ENCODE results near the gene DNASE1L2. TPM values are rescaled to one million over a fixed set of nuclear protein-coding genes. Genes with fewer than 3 reads are reported as not detected.
"Not testable (repeated sequence)": the region's sequence is repeated elsewhere in the genome, so short reads cannot be mapped to it uniquely, and the experiment has no call there.

DNASE1L2 gene
- total RNA-seq, 1 donor from 2014 or later, result 1.0 TPM

GRCh38 chr16:2238150-2238837 is 2.0 kb downstream of the DNASE1L2 start:
- no peaks in the 10 kb centered on the region for H3K9me3 Mint-ChIP-seq (ENCODE audit: unreplicated experiment)
- no peaks in the 10 kb centered on the region for H3K4me1 Mint-ChIP-seq (ENCODE audit: unreplicated experiment)
- no peak for DNase-seq (ENCODE audit: low spot score)
- H3K27ac Mint-ChIP-seq (ENCODE audit: unreplicated experiment), result no peak overlapping the region
- H3K36me3 Mint-ChIP-seq (ENCODE audit: low read depth, unreplicated experiment), result peaks cover 4% of the 10 kb centered on the region
- no peak overlapping the region for H3K4me3 Mint-ChIP-seq (ENCODE audit: unreplicated experiment)
- TF ChIP-seq CTCF (IDR thresholded peaks at IDR 0.05; ENCODE audit: unreplicated experiment), result no peak
- H3K27me3 Mint-ChIP-seq (ENCODE audit: unreplicated experiment), result peaks cover 7% of the 10 kb centered on the region

GRCh38 chr16:2238838-2239675 is 2.8 kb downstream of the DNASE1L2 start:
- H3K27ac Mint-ChIP-seq (ENCODE audit: unreplicated experiment), result no peak overlapping the region

GRCh38 chr16:2240331-2240730 is 4.1 kb downstream of the DNASE1L2 start:
- DNase-seq (ENCODE audit: low spot score); H3K27ac Mint-ChIP-seq (ENCODE audit: unreplicated experiment); H3K27me3 Mint-ChIP-seq (ENCODE audit: unreplicated experiment); H3K36me3 Mint-ChIP-seq (ENCODE audit: low read depth, unreplicated experiment); H3K4me3 Mint-ChIP-seq (ENCODE audit: unreplicated experiment); H3K9me3 Mint-ChIP-seq (ENCODE audit: unreplicated experiment); H3K4me1 Mint-ChIP-seq (ENCODE audit: unreplicated experiment): not testable (repeated sequence)

More at GRCh38 chr16:2238838-2239675, 2.8 kb downstream of the DNASE1L2 start:
- no peak for TF ChIP-seq CTCF (IDR thresholded peaks at IDR 0.05; ENCODE audit: unreplicated experiment)
- Mint-ChIP-seq H3K4me3 (ENCODE audit: unreplicated experiment) (no peak overlapping the region), H3K4me1 (ENCODE audit: unreplicated experiment) (no peaks in the 10 kb centered on the region), H3K36me3 (ENCODE audit: low read depth, unreplicated experiment) (peaks cover 4% of the 10 kb centered on the region), H3K9me3 (ENCODE audit: unreplicated experiment) (no peaks in the 10 kb centered on the region), H3K27me3 (ENCODE audit: unreplicated experiment) (peaks cover 8% of the 10 kb centered on the region)
- no peak for DNase-seq (ENCODE audit: low spot score)

GRCh38 chr16:2242598-2242997 is 6.4 kb downstream of the DNASE1L2 start:
- no peaks in the 10 kb centered on the region for H3K9me3 Mint-ChIP-seq (ENCODE audit: unreplicated experiment)
- H3K4me1 Mint-ChIP-seq (ENCODE audit: unreplicated experiment), result no peaks in the 10 kb centered on the region
- peaks cover 10% of the 10 kb centered on the region for H3K36me3 Mint-ChIP-seq (ENCODE audit: low read depth, unreplicated experiment)
- peak overlapping the region; percentile 88 for H3K4me3 Mint-ChIP-seq (ENCODE audit: unreplicated experiment)
- peaks cover 6% of the 10 kb centered on the region for H3K27me3 Mint-ChIP-seq (ENCODE audit: unreplicated experiment)
- DNase-seq (ENCODE audit: low spot score), result no peak
- no peak overlapping the region for H3K27ac Mint-ChIP-seq (ENCODE audit: unreplicated experiment)
- TF ChIP-seq CTCF (IDR thresholded peaks at IDR 0.05; ENCODE audit: unreplicated experiment), result no peak

- H3K9me3 Mint-ChIP-seq (ENCODE audit: unreplicated experiment), result no peaks in the 10 kb centered on the region
- H3K27me3 Mint-ChIP-seq (ENCODE audit: unreplicated experiment), result peaks cover 4% of the 10 kb centered on the region
- no peaks in the 10 kb centered on the region for H3K4me1 Mint-ChIP-seq (ENCODE audit: unreplicated experiment)
- DNase-seq (ENCODE audit: low spot score), result no peak
- TF ChIP-seq CTCF (IDR thresholded peaks at IDR 0.05; ENCODE audit: unreplicated experiment), result no peak
- no peak overlapping the region for H3K27ac Mint-ChIP-seq (ENCODE audit: unreplicated experiment)
- H3K4me3 Mint-ChIP-seq (ENCODE audit: unreplicated experiment), result no peak overlapping the region
- peaks cover 10% of the 10 kb centered on the region for H3K36me3 Mint-ChIP-seq (ENCODE audit: low read depth, unreplicated experiment)
Observed at GRCh38 chr16:2243031-2243528, 6.8 kb downstream of the DNASE1L2 start.

All from endothelial cell (in vitro differentiated cells).